HepG2 (cell line): ENCODE data around the gene ZNF883. TPM values are rescaled to one million over a fixed set of nuclear protein-coding genes. Genes with fewer than 3 reads are reported as not detected.

Source experiments
- ATAC-seq: fragments of 200-7000 bp; cut with Tn5 transposase; 3 replicates; pipeline ENCODE4 v1.9.1; 2020; ENCODE audit warnings: mild to moderate bottlenecking, moderate library complexity
- BruUV-seq: library from RNA; stranded (reverse); fragments of 400-500 nt; replicated peaks from 2 replicates; lab custom pipeline; 2021; lab: Mats Ljungman, UMichigan
- CTCF ChIA-PET: fragments of 300-600 bp; formaldehyde crosslinking; extraction: SDS; loops from one replicate; lab custom pipeline; 2021; ENCODE audit warnings: low total read pairs, inconsistent platforms, low intra/inter-chr PET ratio; lab: Yijun Ruan, JAX
- POLR2A ChIA-PET: fragments of 350-600 bp; sonication (Branson Sonifier 250); formaldehyde crosslinking; loops from one replicate; lab custom pipeline; 2020; ENCODE audit warnings: antibody characterized with exemption, inconsistent platforms; lab: Yijun Ruan, JAX
- DNase-seq: peaks from one replicate; pipeline ENCODE4 v3.0.0-alpha.2; 2015; ENCODE audit warnings: low spot score
- FAIRE-seq: peaks from 3 replicates; lab custom pipeline; 2011; peaks lifted over from hg19 to GRCh38; lab: Jason Lieb, UNC
- H2AFZ ChIP-seq: one replicate; pipeline ENCODE4 v1.6.1; 2011; ENCODE audit warnings: low read length, inconsistent platforms
- H3K27ac ChIP-seq: fragments of 300-600 bp; 3 replicates; pipeline ENCODE4 v1.8.0; 2011; ENCODE audit warnings: mixed run types, mild to moderate bottlenecking, mixed read lengths, low read length, inconsistent platforms; ENCODE audit not compliant: insufficient read depth; ENCODE audit errors: extremely low read length
- H3K27me3 ChIP-seq, 2 experiments: fragments of 200-600 bp in 1 of 2; 2 replicates in 1 of 2; 3 replicates in 1 of 2; pipeline versions ENCODE4 v1.6.0 to v1.8.0; 2011; ENCODE audit warnings: low read length in 2 of 2, mild to moderate bottlenecking in 2 of 2, moderate library complexity in 2 of 2, inconsistent platforms in 1 of 2; ENCODE audit not compliant: insufficient read depth in 2 of 2, control insufficient read depth in 1 of 2
- H3K36me3 ChIP-seq, 2 experiments: fragments of 200-600 bp in 1 of 2; replicated peaks in 1 of 2; 2 replicates in 1 of 2; 3 replicates in 1 of 2; pipeline versions ENCODE4 v1.5.1 to v1.8.0; 2011; ENCODE audit warnings: low read length in 2 of 2, inconsistent platforms in 1 of 2; ENCODE audit not compliant: insufficient read depth in 2 of 2, control insufficient read depth in 1 of 2
- H3K4me1 ChIP-seq: 2 replicates; pipeline ENCODE4 v1.5.1; 2012; ENCODE audit warnings: low read length, inconsistent platforms; ENCODE audit not compliant: insufficient read depth
- H3K4me2 ChIP-seq: 2 replicates; pipeline ENCODE4 v1.6.0; 2011; ENCODE audit warnings: low read depth, low read length, inconsistent platforms
- H3K4me3 ChIP-seq, 3 experiments: fragments of 200-600 bp in 1 of 3; sonication (generic), shearing (Covaris generic) in 1 of 3; replicated peaks in 1 of 3; 2 replicates each; pipeline ENCODE4 v1.5.1; 2011 to 2016; ENCODE audit warnings: low read length in 3 of 3, inconsistent platforms in 2 of 3, low read depth in 2 of 3, mild to moderate bottlenecking in 2 of 3, control low read depth in 1 of 3, mixed read lengths in 1 of 3; ENCODE audit not compliant: insufficient read depth in 1 of 3
- H3K79me2 ChIP-seq: one replicate; pipeline ENCODE4 v1.6.1; 2011; ENCODE audit warnings: low read length, inconsistent platforms; ENCODE audit not compliant: insufficient read depth
- H3K9ac ChIP-seq: 2 replicates; pipeline ENCODE4 v1.6.0; 2011; ENCODE audit warnings: mild to moderate bottlenecking, low read depth, low read length, inconsistent platforms; ENCODE audit not compliant: insufficient read depth
- H3K9me3 ChIP-seq: 2 replicates; pipeline ENCODE4 v1.5.1; 2012; ENCODE audit warnings: mild to moderate bottlenecking, low read length
- H4K20me1 ChIP-seq: 2 replicates; pipeline ENCODE4 v1.6.0; 2011; ENCODE audit warnings: inconsistent platforms, mild to moderate bottlenecking, low read length, moderate library complexity; ENCODE audit not compliant: insufficient read depth
- HNRNPLL ChIP-seq: fragments of 200-400 bp; formaldehyde crosslinking; IDR thresholded peaks from 2 replicates; pipeline ENCODE4 v1.6.1; 2017; ENCODE audit warnings: mild to moderate bottlenecking, low read depth, low read length; ENCODE audit not compliant: poor library complexity, severe bottlenecking
- MBNL3 ChIP-seq: fragments of 250-450 bp; sonication (Bioruptor Pico); conservative IDR thresholded peaks from 2 replicates; pipeline ENCODE4 v1.8.0; 2022; ENCODE audit warnings: mild to moderate bottlenecking, inconsistent platforms
- SMARCC2 ChIP-seq: fragments of 450-650 bp; IDR thresholded peaks from 2 replicates; pipeline ENCODE4 v1.6.1; 2017; ENCODE audit warnings: antibody characterized with exemption, mild to moderate bottlenecking
- SMARCE1 ChIP-seq: fragments of 450-650 bp; IDR thresholded peaks from 2 replicates; pipeline ENCODE4 v1.6.1; 2017; ENCODE audit warnings: borderline replicate concordance
- SOX5 ChIP-seq: IDR thresholded peaks from 2 replicates; pipeline ENCODE4 v1.6.1; 2016; ENCODE audit warnings: borderline replicate concordance
- SP4 ChIP-seq: sonication (generic); formaldehyde crosslinking; IDR thresholded peaks from 2 replicates; pipeline ENCODE4 v1.8.1; 2023; ENCODE audit warnings: mild to moderate bottlenecking, missing genetic modification reagents
- XRCC5 ChIP-seq: fragments of 200-400 bp; formaldehyde crosslinking; optimal IDR thresholded peaks from 2 replicates; pipeline ENCODE3; 2017; ENCODE audit warnings: mild to moderate bottlenecking, low read length
- ZBTB42 ChIP-seq: sonication (generic); formaldehyde crosslinking; IDR thresholded peaks from 2 replicates; pipeline ENCODE4 v1.5.0; 2020; ENCODE audit warnings: mild to moderate bottlenecking, missing genetic modification reagents
- ZNF143 ChIP-seq: sonication (generic); formaldehyde crosslinking; IDR thresholded peaks from 2 replicates; pipeline ENCODE4 v1.4.0; 2020; ENCODE audit warnings: missing genetic modification reagents
- ZNF432 ChIP-seq: sonication (generic); formaldehyde crosslinking; IDR thresholded peaks from 2 replicates; pipeline ENCODE4 v1.5.0; 2020; ENCODE audit warnings: missing genetic modification reagents, mild to moderate bottlenecking, borderline replicate concordance
- ZNF766 ChIP-seq: sonication (generic); formaldehyde crosslinking; IDR thresholded peaks from 2 replicates; pipeline ENCODE4 v1.5.0; 2020; ENCODE audit warnings: missing genetic modification reagents, borderline replicate concordance
- in situ Hi-C: cut with HindIII; loops from 2 replicates; pipeline ENCODE4 v1.10.0; 2017; ENCODE audit warnings: low pct_unique_long_range_greater_than_20kb; ENCODE audit not compliant: extremely low pct_ligation_motif_present
- intact Hi-C: fragments of 100-400 bp; cut with micrococcal nuclease; formaldehyde crosslinking; loops from one replicate; pipeline ENCODE4 v1.10.0; 2022; ENCODE audit not compliant: unreplicated experiment
- polyA plus RNA-seq, 8 experiments: library from polyadenylated mRNA; depleted of rRNA in 3 of 8; stranded (reverse) in 7 of 8; unstranded in 1 of 8; fragments of >200 nt; fragmentation: Illumina TruSeq in 4 of 8; extraction: Trizol in 4 of 8; gene quantifications; 2 replicates each; pipeline versions ENCODE4 v1.2.1 to v1.2.3, GENCODE V29; 2011 to 2016; ENCODE audit warnings: low read depth in 4 of 8, missing spikeins in 1 of 8, mixed read lengths in 1 of 8; ENCODE audit not compliant: insufficient read depth in 1 of 8
- total RNA-seq, 5 experiments: library from RNA; depleted of rRNA; stranded (reverse); fragments of >200 nt; fragmentation: Illumina TruSeq; extraction: Trizol; gene quantifications; 2 replicates each; pipeline ENCODE4 v1.2.3, GENCODE V29; 2016; ENCODE audit warnings: low read depth in 1 of 5
- TF ChIP-seq, protein P1 (sequence below): sonication (generic); formaldehyde crosslinking; IDR thresholded peaks from 2 replicates; pipeline ENCODE4 v1.5.1; 2020; ENCODE audit warnings: mild to moderate bottlenecking, missing genetic modification reagents, moderate library complexity
- TF ChIP-seq, protein P2 (sequence below): sonication (generic); formaldehyde crosslinking; IDR thresholded peaks from 2 replicates; pipeline ENCODE4 v1.8.1; 2023; ENCODE audit warnings: mild to moderate bottlenecking, inconsistent platforms, moderate library complexity, missing genetic modification reagents, borderline replicate concordance
- TF ChIP-seq, protein P3 (sequence below): sonication (generic); formaldehyde crosslinking; IDR thresholded peaks from 2 replicates; pipeline ENCODE4 v1.5.0; 2020; ENCODE audit warnings: mild to moderate bottlenecking, missing genetic modification reagents

ZNF883 gene
- total and polyA plus RNA-seq, 2 of the 13 experiments (the other 11 are each of a cell fraction or from before 2014, with no cell fraction given) = 5.3 to 10.0 TPM

DNA sequence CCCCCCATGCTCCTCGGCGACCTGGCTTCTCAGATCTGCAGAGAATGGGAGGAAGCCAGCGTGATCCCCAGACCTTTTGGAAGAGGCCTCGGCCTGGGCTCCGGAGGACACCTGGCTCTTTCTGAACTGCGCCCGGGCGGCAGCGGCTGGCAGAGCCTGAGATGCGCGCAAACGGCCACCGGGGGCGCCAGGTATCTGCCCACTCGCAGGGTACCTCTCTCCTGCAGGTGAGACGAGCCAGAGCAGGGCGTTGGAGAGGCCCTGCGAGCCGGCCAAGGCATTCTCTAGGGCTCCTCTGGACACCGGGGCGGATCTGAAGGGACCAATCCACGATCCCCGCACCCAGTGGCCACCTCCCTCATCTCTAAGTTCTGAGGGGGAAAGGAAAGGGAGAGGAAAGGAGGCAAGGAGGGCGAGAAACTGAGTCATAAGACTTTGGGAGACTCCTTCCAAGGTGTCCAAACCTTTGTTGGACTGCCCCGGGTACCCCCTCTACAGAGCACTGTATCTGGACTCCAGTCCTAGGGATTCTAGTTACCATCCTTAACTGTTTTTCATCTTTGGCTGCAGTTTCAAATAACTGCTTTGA lies 66.3 kb downstream of the ZNF883 start (continued):
- TF ChIP-seq, protein P1, sequence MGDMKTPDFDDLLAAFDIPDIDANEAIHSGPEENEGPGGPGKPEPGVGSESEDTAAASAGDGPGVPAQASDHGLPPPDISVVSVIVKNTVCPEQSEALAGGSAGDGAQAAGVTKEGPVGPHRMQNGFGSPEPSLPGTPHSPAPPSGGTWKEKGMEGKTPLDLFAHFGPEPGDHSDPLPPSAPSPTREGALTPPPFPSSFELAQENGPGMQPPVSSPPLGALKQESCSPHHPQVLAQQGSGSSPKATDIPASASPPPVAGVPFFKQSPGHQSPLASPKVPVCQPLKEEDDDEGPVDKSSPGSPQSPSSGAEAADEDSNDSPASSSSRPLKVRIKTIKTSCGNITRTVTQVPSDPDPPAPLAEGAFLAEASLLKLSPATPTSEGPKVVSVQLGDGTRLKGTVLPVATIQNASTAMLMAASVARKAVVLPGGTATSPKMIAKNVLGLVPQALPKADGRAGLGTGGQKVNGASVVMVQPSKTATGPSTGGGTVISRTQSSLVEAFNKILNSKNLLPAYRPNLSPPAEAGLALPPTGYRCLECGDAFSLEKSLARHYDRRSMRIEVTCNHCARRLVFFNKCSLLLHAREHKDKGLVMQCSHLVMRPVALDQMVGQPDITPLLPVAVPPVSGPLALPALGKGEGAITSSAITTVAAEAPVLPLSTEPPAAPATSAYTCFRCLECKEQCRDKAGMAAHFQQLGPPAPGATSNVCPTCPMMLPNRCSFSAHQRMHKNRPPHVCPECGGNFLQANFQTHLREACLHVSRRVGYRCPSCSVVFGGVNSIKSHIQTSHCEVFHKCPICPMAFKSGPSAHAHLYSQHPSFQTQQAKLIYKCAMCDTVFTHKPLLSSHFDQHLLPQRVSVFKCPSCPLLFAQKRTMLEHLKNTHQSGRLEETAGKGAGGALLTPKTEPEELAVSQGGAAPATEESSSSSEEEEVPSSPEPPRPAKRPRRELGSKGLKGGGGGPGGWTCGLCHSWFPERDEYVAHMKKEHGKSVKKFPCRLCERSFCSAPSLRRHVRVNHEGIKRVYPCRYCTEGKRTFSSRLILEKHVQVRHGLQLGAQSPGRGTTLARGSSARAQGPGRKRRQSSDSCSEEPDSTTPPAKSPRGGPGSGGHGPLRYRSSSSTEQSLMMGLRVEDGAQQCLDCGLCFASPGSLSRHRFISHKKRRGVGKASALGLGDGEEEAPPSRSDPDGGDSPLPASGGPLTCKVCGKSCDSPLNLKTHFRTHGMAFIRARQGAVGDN = peak; percentile 9; the same call in 1 of the 2 replicates
- TF ChIP-seq HNRNPLL (peak; percentile 53), XRCC5 (peak; percentile 45), ZBTB42 (CRISPR knock-in tag) (no peak), SOX5 (CRISPR knock-in tag) (no peak)

DNA sequence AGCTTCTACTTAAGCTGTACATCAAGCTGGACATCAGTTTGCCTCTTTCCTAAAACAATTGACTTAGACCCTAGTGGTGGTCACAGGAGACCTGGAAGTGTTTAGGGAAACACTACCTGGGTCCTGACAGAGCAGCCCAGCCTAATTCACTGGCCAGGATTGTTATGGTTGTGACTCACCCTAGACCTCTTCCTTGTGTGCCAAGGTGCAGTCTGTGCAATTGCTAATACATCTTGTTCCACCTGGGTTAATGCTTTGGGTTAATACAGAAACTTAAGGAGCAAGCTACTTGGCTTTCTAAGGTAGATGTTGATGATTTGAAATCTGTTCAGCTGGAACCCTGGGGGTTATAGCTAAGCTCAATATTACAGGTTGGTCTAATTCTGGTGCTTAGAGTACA lies 72.6 kb downstream of the ZNF883 start:
- intact Hi-C loops = no loop called here
- POLR2A ChIA-PET = no interaction called here

More for the DNA sequence above, 72.6 kb downstream of the ZNF883 start:
- no peak overlapping the region for H3K4me2 ChIP-seq
- no peaks in the 10 kb centered on the region for H3K79me2 ChIP-seq
- BruUV-seq = no TSS peak
- DNase-seq = no peak
- H3K9ac ChIP-seq = no peak overlapping the region
- ATAC-seq = no peak
- H2AFZ ChIP-seq = no peak overlapping the region
- FAIRE-seq = no peak
- H4K20me1 ChIP-seq = no peaks in the 10 kb centered on the region
- CTCF ChIA-PET = no interaction called here
- H3K27me3 ChIP-seq = peaks cover 1 to 4% of the 10 kb centered on the region in 2 experiments; a peak in 1 of 5 replicates
- in situ Hi-C loops = no loop called here
- TF ChIP-seq SMARCC2 = no peak
- TF ChIP-seq, protein P2, sequence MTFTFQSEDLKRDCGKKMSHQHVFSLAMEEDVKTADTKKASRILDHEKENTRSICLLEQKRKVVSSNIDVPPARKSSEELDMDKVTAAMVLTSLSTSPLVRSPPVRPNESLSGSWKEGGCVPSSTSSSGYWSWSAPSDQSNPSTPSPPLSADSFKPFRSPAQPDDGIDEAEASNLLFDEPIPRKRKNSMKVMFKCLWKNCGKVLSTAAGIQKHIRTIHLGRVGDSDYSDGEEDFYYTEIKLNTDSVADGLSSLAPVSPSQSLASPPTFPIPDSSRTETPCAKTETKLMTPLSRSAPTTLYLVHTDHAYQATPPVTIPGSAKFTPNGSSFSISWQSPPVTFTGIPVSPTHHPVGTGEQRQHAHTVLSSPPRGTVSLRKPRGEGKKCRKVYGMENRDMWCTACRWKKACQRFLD = no peak
- no peak for TF ChIP-seq MBNL3 (CRISPR knock-in tag)
- no peak for TF ChIP-seq ZNF766 (CRISPR knock-in tag)
- TF ChIP-seq SMARCE1 = no peak
- TF ChIP-seq ZNF143 (CRISPR knock-in tag) = no peak
- no peak for TF ChIP-seq ZNF432 (CRISPR knock-in tag)
- TF ChIP-seq, protein P3, sequence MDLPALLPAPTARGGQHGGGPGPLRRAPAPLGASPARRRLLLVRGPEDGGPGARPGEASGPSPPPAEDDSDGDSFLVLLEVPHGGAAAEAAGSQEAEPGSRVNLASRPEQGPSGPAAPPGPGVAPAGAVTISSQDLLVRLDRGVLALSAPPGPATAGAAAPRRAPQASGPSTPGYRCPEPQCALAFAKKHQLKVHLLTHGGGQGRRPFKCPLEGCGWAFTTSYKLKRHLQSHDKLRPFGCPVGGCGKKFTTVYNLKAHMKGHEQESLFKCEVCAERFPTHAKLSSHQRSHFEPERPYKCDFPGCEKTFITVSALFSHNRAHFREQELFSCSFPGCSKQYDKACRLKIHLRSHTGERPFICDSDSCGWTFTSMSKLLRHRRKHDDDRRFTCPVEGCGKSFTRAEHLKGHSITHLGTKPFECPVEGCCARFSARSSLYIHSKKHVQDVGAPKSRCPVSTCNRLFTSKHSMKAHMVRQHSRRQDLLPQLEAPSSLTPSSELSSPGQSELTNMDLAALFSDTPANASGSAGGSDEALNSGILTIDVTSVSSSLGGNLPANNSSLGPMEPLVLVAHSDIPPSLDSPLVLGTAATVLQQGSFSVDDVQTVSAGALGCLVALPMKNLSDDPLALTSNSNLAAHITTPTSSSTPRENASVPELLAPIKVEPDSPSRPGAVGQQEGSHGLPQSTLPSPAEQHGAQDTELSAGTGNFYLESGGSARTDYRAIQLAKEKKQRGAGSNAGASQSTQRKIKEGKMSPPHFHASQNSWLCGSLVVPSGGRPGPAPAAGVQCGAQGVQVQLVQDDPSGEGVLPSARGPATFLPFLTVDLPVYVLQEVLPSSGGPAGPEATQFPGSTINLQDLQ = no peak
- TF ChIP-seq XRCC5 = no peak
- no peak for TF ChIP-seq SP4 (CRISPR knock-in tag)
- TF ChIP-seq, all 625 proteins: peak for 0
- Histone ChIP-seq H3K9me3 (no peaks in the 10 kb centered on the region), H3K27ac (no peak overlapping the region), H3K4me3 (no peak overlapping the region), H3K4me1 (no peaks in the 10 kb centered on the region), H3K36me3 (no peaks in the 10 kb centered on the region)
